GM12801 (cell line): ENCODE results near the gene YTHDF1.

ENCODE experiments used
- CTCF ChIP-seq: IDR thresholded peaks from one replicate; pipeline ENCODE4 v1.5.1; 2011; ENCODE audit warnings: control low read depth; ENCODE audit not compliant: insufficient read length; ENCODE audit errors: extremely low read depth

The YTHDF1 gene

GRCh38 chr20:63217706-63218105, 1.8 kb upstream of the YTHDF1 start:
- TF ChIP-seq CTCF: no peak

GRCh38 chr20:63216849-63217471, 1.0 kb upstream of the YTHDF1 start:
- TF ChIP-seq CTCF: no peak

DNA sequence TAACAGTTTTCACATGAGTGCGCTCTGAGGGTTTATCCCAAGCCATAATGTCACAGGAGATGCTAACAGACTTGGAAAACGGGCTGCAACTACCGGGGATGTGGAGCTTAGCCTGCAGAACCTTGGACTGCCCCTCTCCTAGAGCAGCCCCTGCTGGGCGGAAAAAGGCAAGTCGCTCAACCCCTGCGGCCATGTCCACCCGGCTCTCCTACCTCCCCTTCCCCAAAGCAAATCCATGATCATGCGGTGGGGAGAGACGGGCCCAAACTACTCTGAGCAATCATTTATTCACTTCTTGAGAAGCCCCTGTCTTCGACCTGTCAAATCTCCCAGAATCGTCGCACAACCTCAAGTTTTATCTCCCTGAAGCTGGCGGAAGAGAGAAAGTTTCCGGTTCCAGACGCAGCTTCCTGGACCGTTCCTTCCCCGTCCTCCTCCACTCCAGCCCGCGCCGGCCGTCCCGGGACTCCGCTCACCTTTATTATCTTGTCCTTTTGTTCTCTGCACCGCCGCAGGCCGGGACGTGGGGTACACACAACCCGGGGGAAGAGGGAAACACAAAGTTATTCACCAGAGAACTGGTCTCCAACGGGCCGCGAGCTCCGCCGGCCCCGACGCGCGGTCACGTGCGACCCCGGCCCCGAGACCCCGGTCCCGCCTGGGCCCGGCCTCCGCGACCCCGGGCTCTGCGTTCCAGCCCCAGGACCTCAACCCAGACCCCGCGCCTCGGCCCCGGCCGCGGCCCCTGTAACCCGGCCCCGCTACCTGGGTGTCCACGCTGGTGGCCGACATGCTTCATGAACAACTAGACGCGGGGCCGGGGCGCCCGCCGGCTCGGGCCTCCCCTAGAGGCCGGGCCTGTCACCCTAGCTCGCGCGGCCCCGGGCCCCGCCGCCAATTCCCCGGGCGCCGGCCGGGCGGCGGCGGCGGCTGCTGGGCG, 560 bp downstream of the YTHDF1 start:
- TF ChIP-seq CTCF: no peak

- TF ChIP-seq CTCF: no peak
These were observed 1.4 kb downstream of the YTHDF1 start for GRCh38 chr20:63214514-63214913.

- TF ChIP-seq CTCF: no peak
These were observed 3.1 kb downstream of the YTHDF1 start for GRCh38 chr20:63212792-63213191.

- TF ChIP-seq CTCF: no peak
These were observed 3.6 kb downstream of the YTHDF1 start for GRCh38 chr20:63212393-63212730.

GRCh38 chr20:63210011-63210605, 5.8 kb downstream of the YTHDF1 start:
- TF ChIP-seq CTCF: no peak
